Astrocyte of the hippocampus (primary cell): Measurements from ENCODE around the gene HHAT.
A peak's percentile ranks its signal among the peaks of the same experiment; 100 is the strongest.

Experiments used
- DNase-seq: peaks from one replicate; pipeline ENCODE4 v3.0.0; 2011; ENCODE audit warnings: low read depth, low spot score

Gene HHAT

DNA sequence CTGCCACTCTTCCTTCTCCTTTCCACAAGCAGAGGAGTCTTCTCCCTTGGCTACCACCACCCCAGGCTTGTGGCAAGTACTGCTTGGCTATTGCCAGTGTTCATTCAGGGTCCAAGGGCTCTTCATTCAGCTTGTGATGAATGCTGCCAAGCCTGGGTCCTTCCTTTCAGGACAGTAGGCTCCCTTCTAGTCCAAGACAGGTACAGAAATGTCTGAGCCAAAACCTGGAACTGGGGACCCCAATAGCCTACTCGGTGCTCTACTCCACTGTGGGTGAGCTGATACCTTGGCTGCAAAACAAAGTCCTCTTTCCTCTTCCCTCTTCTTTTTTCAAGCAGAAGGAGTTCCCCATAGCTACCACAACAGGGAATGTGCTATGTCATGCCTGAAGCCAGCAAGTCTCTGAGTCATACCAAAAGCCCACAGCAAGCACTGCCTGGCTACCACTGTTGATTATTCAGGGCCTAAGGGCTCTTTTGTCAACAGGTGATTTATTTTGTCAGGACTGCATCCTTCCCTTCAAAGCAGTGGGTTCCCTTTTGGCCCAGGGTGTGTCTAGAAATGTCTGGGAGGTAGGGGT lies 268.9 kb downstream of the HHAT start:
- DNase-seq: peak; percentile 93

DNA sequence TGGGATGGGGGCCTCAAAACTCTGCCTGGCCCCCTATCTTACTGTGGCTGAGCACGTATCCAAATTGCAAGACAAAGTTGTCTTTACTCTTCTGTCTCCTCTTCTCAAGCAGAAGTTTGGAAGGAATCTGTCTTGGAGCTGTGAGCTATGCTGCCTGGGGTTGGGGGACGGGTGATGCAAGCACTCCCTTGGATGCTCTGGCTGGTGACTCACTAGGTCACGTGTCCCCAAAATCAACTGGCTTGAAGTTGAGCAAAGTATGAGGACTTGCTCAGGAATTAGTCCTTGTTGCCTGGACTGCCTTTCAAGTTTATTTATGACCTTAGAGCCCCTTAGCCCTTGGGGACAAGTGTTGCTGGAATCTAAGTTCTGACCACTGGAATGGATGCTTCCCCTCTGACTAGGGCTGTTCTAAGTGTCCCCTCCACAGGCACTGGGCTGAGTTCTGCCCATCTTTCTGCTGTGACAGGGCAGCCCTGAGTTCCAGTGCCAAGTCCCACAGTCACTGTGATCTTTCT lies 269.5 kb downstream of the HHAT start:
- peak; percentile 95 for DNase-seq

DNA sequence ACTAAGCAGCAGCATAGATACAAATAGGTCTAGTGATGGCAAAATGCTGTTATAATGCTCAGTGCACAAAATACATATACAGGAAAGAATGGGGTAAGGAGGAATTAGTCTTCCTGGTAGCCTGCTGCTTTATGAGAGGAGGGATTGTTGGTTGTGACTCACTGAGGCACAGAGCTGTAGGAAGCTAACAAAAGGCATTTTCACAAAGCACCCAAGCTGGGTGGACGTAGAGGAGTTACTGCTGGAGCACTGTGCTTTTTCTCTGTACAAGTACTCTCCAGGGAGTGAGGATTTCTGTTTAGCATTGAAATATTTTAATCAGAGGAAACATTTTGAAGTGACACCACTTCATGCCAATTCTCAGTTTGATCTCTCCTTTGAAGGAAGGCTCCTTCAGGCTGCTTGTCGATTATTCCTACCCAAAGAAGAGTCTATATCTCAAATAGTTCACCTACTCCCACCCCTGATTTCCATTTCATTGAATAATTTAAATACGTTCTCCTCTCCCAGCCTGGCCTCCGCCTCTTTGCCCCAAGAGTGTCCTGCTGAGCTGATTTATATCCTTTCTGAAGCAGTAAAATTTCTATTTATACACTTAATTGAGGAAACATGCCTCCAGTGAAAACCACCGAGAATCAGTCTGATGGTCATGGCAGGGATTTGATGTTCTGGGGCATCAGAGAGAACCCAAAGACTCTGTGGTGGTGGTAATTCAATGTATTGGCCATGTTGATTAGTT lies 271.9 kb downstream of the HHAT start:
- peak; percentile 31 for DNase-seq

- DNase-seq: no peak
These were observed 274.4 kb downstream of the HHAT start for GRCh38 chr1:210603123-210603522.

- DNase-seq: no peak
These were observed 276.4 kb downstream of the HHAT start for GRCh38 chr1:210605099-210605498.

- DNase-seq: no peak
These were observed 278.7 kb downstream of the HHAT start for GRCh38 chr1:210607361-210607760.

GRCh38 chr1:210608767-210609166 lies 280.1 kb downstream of the HHAT start:
- no peak for DNase-seq

DNA sequence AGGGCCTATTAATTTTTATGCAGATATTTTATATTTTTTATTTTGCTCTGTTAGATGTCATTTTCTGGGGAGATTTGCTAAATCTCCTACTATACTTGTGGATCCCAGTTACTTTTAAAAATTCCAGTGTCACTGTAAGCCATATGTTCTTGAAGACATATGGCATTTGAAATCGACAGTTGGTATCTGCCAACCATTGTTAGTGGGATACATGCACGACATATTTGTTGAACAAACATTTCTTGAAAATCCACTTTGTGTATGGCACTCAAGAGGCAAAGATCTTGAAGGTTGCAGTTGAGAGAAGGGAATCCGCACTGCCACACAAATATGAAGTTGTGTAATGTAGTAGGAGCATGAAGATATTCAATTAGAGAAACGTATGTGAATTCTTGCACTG lies 287.7 kb downstream of the HHAT start:
- DNase-seq: no peak

DNA sequence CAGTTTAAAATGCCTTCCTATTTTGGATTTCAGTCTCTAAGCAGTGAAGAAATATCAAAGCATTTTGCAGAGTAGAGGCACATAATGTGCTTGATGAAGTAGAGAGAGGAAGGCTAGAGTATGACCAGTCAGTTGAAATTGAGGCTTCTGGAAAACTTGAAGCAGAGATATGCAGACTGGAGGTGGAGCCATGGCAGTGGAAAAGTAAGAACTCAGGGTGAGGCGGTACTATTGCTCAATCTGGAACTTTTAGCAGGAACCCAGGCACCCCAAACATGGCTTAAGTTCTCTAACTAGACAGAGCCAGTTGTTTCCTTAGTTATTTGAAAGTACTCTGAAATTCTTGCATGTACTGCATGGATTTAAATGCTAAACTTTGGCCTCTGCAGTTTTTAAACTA lies 288.6 kb downstream of the HHAT start:
- DNase-seq: no peak

DNA sequence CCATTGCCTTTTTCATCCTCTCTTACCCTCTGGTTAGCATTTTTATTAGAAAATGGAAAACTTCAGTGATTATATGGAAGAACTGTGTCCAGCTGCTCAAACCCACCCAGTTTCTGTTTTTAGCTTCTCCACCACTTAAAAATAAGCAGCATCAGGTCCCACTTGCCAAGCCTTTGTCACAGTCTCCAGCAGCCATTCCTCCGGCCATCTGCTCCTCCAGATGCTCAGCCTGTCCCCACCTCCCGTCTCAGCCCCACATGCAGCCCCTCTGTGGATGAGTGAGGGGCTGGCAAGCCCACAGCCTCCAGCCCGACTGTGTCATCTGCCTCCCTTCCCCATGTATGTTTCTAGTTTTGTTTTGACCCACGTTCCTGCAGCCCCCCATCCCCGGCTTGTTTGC lies 289.7 kb downstream of the HHAT start:
- DNase-seq: no peak

DNA sequence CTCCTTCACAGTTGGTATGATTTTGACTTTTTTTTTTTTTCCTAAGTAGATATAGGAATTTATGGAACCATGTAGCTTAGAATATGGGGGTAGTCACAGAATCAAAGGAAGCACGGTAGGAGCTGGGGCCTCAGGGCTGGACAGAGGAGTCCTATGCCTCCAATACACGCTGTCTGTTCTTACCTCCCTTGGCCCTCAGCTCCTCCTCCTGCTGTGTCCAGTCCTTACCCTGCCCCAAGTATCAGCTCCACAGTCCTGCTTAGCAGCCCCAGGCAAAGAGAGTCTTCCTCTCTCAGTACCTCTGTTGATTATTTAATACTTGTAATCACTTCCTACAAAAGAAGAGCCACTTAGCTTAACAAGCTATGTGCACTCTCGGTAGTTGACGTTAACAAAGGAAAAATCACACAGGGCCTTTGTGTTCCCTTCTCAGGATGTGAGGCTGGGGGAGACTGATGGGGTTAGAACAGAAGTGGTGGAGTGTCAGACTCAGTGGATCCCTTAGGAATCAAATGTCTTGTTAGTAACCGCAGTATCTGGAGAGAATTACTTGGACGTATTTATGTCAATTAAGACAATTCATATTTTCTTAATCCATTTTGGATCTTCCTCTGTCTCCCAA lies 292.3 kb downstream of the HHAT start:
- no peak for DNase-seq

GRCh38 chr1:210621712-210622111 lies 293.0 kb downstream of the HHAT start:
- DNase-seq: no peak

DNA sequence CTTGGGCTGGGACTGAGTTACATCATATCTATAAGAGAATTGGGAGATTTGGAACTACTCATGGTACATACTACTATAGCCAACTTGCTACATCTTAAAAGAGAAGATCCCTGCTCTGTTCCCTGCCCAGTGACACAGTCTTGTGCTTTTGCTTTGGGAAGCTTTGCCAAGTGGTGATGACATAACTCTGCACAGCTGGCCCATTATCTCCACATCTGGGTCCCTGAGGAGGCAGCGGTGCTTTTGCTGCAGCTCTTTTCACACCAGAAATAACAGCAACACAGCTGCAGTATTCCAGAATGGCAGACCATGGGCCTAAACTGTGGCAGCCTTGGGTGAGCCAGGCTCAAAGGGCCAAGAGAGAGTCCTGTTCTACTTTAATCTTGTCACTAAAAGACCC lies 296.0 kb downstream of the HHAT start:
- DNase-seq: no peak

DNA sequence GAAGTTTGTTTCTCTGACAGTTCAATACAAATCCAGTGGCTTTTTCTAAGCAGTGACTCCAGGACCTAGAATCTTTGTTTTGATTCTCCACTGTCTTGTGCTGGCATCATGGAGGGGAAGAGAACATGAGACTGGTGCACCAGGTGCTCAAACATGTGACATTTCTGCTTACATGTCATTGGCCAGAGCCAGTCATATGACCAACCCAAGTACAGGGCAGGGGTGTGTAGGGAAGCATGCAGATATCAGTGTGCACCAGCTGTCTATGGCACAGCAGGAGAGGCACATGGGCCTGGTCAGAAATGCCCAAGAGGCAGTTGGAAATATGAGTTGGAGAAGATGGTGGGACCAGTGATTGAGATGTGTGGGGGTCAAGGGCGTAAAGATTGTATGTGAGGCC lies 297.0 kb downstream of the HHAT start:
- DNase-seq: no peak

DNA sequence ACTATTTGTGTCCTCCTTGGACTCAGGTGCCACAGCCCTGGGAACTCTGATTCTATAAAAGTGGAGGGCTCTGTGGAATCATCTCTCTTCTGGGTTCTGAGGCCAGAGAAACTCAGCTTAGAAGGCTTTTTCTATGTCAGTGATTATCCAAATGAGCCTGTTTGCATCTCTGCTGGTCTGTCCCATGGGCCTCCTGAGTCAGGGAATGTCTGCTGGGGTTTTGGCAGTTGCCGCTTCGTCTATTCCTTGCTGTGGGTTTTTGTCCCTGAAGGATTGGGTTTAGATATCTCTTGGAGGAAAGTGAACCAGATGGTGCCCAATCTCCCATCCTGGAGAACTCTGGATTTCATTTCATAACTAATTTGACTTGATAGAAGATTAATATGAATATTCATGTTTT lies 297.6 kb downstream of the HHAT start:
- no peak for DNase-seq

- DNase-seq: no peak
These were observed 299.1 kb downstream of the HHAT start for GRCh38 chr1:210627755-210628154.

- no peak for DNase-seq
These were observed 300.6 kb downstream of the HHAT start for GRCh38 chr1:210629276-210629675.

- no peak for DNase-seq
These were observed 302.7 kb downstream of the HHAT start for GRCh38 chr1:210631399-210631798.

DNA sequence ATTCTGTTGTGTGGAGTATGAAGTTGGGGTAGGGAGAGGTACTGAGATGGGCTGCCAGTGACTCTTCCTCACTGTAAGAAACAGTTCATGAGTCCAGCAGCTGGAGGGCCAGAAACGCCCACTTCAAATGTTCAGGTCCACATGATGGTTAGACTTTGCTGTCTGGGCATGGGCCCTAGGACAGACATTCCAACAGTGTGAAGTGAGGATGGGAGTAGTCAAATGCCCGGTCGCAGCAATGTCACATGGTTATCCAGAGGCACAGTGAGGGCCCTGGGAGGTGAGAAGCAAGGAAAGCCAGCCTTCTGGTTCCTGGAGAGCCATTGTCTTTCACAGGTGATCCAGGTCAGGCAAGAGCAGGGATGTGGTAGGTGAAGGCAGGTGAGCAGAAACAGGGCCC lies 304.4 kb downstream of the HHAT start:
- no peak for DNase-seq

GRCh38 chr1:210633636-210634035 lies 304.9 kb downstream of the HHAT start:
- no peak for DNase-seq

GRCh38 chr1:210635108-210635507 lies 306.4 kb downstream of the HHAT start:
- no peak for DNase-seq

DNA sequence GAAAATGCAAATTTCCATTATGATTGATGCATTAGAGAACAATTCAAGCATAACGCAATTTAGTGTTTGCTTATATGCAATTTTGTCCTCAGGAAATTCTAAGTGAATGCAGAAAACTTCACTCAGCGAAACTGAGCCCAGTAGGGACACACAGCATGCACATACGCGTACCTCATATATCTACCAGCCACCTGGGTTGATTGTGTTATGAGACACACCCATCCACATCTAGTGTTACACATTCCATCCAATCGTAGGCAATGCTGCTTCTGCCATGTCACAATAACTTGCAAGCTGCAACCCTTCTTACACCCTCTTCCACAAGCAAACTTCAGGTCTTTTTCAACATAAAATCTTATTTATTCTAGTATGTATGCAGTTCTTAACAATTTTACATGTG lies 312.9 kb downstream of the HHAT start:
- no peak for DNase-seq
